Fibroblast of lung (primary cell): ENCODE measurements around the gene KIAA1958.

Source experiments
- CTCF ChIP-seq, 2 donors: IDR thresholded peaks in 1 of 2; conservative IDR thresholded peaks in 1 of 2; 1 replicate in 1 of 2; 2 replicates in 1 of 2; pipeline ENCODE4 v1.5.1; 2011 to 2012; ENCODE audit warnings: low read length in 2 of 2, control low read depth in 1 of 2, inconsistent platforms in 1 of 2, low read depth in 1 of 2, mild to moderate bottlenecking in 1 of 2
- EZH2 ChIP-seq: IDR thresholded peaks from 2 replicates; pipeline ENCODE4 v1.5.1; 2012; ENCODE audit warnings: low read length, control low read depth, mild to moderate bottlenecking; ENCODE audit errors: missing control alignments

DNA sequence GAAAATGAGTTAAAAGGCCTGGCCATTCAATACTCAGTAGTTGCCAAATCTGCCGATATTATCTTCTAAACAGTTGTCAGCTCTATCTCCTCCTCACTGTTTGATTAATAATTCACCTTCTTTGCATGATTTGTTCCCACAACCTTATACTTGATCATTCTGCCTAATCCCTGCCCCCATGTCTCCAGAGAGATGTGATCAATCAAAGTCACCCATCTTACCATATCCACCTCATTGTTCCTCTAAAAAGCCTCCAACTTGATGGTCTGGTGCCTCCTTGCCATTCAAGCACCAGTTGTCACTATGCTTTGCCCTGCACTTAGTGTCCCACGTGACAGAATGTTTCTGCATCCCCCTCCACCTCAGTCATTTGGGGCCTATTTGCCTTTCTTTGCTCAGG, 41.3 kb downstream of the KIAA1958 start:
- TF ChIP-seq CTCF (conservative IDR thresholded peaks at IDR 0.05 in 1 of 2, IDR thresholded peaks at IDR 0.05 in 1 of 2; ENCODE audit: low read depth in 1 of 2, low read length in 2 of 2) (no peak), EZH2 (no peak)
